PC-3 (cell line): ENCODE results near the gene RHEX. TPM values are rescaled to one million over a fixed set of nuclear protein-coding genes. Genes with fewer than 3 reads are reported as not detected.
"Not testable (repeated sequence)": the region's sequence is repeated elsewhere in the genome, so short reads cannot be mapped to it uniquely, and the experiment has no call there.

Experiments used
- ATAC-seq: fragments of 200-7000 bp; cut with Tn5 transposase; 2 replicates; pipeline ENCODE4 v1.9.1; 2020; ENCODE audit warnings: mild to moderate bottlenecking, moderate library complexity
- Bru-seq: library from RNA; stranded (reverse); fragments of 400-500 nt; gene quantifications from one replicate; lab custom pipeline; 2021; lab: Mats Ljungman, UMichigan
- BruChase-seq, 2 experiments: library from RNA; stranded (reverse); fragments of 400-500 nt; gene quantifications; one replicate each; lab custom pipeline; 2021; lab: Mats Ljungman, UMichigan
- BruUV-seq: library from RNA; stranded (reverse); fragments of 400-500 nt; replicated peaks from 2 replicates; lab custom pipeline; 2021; lab: Mats Ljungman, UMichigan
- CTCF ChIA-PET: fragments of 300-600 bp; sonication (Branson Sonifier 250); formaldehyde crosslinking; loops from one replicate; lab custom pipeline; 2022; ENCODE audit warnings: antibody characterized with exemption; lab: Charles Lee
- POLR2A ChIA-PET: fragments of 300-600 bp; sonication (Branson Sonifier 250); formaldehyde crosslinking; loops from one replicate; lab custom pipeline; 2022; ENCODE audit warnings: antibody characterized with exemption; ENCODE audit not compliant: unreplicated experiment; lab: Charles Lee
- DNase-seq: peaks from one replicate; pipeline ENCODE4 v3.0.0-alpha.2; 2015
- H2AFZ ChIP-seq: fragments of 300-600 bp; sonication (generic); 2 replicates; pipeline ENCODE4 v1.6.0; 2016; ENCODE audit warnings: antibody characterized with exemption, low read length
- H3F3A ChIP-seq: fragments of 300-600 bp; sonication (generic); one replicate; pipeline ENCODE4 v1.6.0; 2017; ENCODE audit warnings: antibody characterized with exemption, low read length, control low read depth, mild to moderate bottlenecking; ENCODE audit not compliant: unreplicated experiment
- H3K27ac ChIP-seq: fragments of 300-600 bp; sonication (generic); 2 replicates; pipeline ENCODE4 v1.5.1; 2016; ENCODE audit warnings: mild to moderate bottlenecking, low read length
- H3K27me3 ChIP-seq: fragments of 300-600 bp; sonication (generic); 2 replicates; pipeline ENCODE4 v1.6.1; 2016; ENCODE audit warnings: low read length, mixed read lengths
- H3K36me3 ChIP-seq: fragments of 300-600 bp; sonication (generic); 2 replicates; pipeline ENCODE4 v1.6.1; 2016; ENCODE audit warnings: low read depth, mixed run types, low read length, mixed read lengths
- H3K4me1 ChIP-seq: fragments of 300-600 bp; sonication (generic); 2 replicates; pipeline ENCODE4 v1.5.1; 2016; ENCODE audit warnings: low read length; ENCODE audit not compliant: insufficient read depth
- H3K4me2 ChIP-seq: fragments of 300-600 bp; sonication (generic); 2 replicates; pipeline ENCODE4 v1.6.0; 2016; ENCODE audit warnings: low read length
- H3K4me3 ChIP-seq: fragments of 300-600 bp; sonication (generic); 2 replicates; pipeline ENCODE4 v1.5.1; 2016; ENCODE audit warnings: mild to moderate bottlenecking, low read length, mixed read lengths
- H3K79me2 ChIP-seq: fragments of 300-600 bp; sonication (generic); 2 replicates; pipeline ENCODE4 v1.6.1; 2017; ENCODE audit warnings: low read length, mixed read lengths
- H3K9ac ChIP-seq: fragments of 300-600 bp; sonication (generic); 2 replicates; pipeline ENCODE4 v1.6.0; 2016; ENCODE audit warnings: mild to moderate bottlenecking, low read length
- H3K9me2 ChIP-seq: fragments of 300-600 bp; sonication (generic); replicated peaks from 2 replicates; pipeline ENCODE4 v1.6.1; 2016; ENCODE audit warnings: mixed run types, low read length, mixed read lengths
- H3K9me3 ChIP-seq: fragments of 300-600 bp; sonication (generic); 2 replicates; pipeline ENCODE4 v1.6.1; 2016; ENCODE audit warnings: low read length, mixed read lengths
- H4K20me1 ChIP-seq: fragments of 300-600 bp; sonication (generic); 2 replicates; pipeline ENCODE4 v1.6.1; 2016; ENCODE audit warnings: low read length, mixed read lengths
- CTCF ChIP-seq: fragments of 300-600 bp; sonication (generic); conservative IDR thresholded peaks from 2 replicates; pipeline ENCODE4 v1.5.1; 2017; ENCODE audit warnings: antibody characterized with exemption, low read depth, mild to moderate bottlenecking, low read length
- EZH2 ChIP-seq: fragments of 300-600 bp; sonication (generic); IDR thresholded peaks from one replicate; pipeline ENCODE4 v1.6.1; 2017; ENCODE audit warnings: antibody characterized with exemption, mild to moderate bottlenecking, low read length; ENCODE audit not compliant: unreplicated experiment
- EZH2phosphoT487 ChIP-seq: fragments of 300-600 bp; sonication (generic); IDR thresholded peaks from 2 replicates; pipeline ENCODE4 v1.6.1; 2018; ENCODE audit warnings: mild to moderate bottlenecking, antibody characterized with exemption, low read length, borderline replicate concordance
- intact Hi-C: fragments of 100-400 bp; cut with micrococcal nuclease; formaldehyde crosslinking; loops from 2 replicates; pipeline ENCODE4 v1.9.0; 2023
- long read RNA-seq: library from polyadenylated mRNA; unstranded; transcript quantifications from one replicate; pipeline ENCODE4 v2.0.0, GENCODE V29; 2021; ENCODE audit not compliant: unreplicated experiment
- total RNA-seq: library from RNA; depleted of rRNA; stranded (reverse); fragments of >200 nt; gene quantifications from 2 replicates; pipeline ENCODE4 v1.2.3, GENCODE V29; 2014; rRNA removed

The RHEX gene
- not detected in 2 replicates for total RNA-seq
- not detected for Bru-seq, nascent RNA
- not detected for BruChase-seq, experiment 1, labeled RNA remaining after a 6-hour chase
- BruChase-seq, experiment 2, labeled RNA remaining after a 2-hour chase = not detected
- long read RNA-seq = 0 reads

DNA sequence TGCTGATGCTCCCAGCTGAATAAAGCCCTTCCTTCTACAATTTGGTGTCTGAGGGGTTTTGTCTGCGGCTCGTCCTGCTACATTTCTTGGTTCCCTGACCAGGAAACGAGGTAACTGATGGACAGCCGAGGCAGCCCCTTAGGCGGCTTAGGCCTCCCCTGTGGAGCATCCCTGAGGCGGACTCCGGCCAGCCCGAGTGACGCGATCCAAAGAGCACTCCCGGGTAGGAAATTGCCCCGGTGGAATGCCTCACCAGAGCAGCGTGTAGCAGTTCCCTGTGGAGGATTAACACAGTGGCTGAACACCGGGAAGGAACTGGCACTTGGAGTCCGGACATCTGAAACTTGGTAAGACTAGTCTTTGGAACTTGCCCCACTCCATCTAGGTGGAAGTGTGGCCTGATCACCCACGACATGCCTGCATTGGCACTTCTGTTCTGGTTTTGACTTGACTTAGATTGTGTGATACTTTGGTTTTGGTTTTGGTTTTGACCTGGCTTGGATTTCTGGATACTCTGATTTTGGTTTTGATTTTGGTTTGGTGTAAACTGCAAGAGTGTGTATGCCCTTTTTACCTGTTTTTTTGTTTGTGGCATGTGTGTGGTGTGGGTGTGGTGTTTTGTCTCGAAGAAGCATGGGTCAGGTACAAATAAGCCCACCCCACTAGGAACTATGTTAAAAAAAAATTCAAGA lies at the start of gene RHEX:
Gene RHEX, plus strand, starts transcription at position 255 of the 692 bp plus-strand sequence. CDS start 44,656 bp downstream, outside the sequence.
- intact Hi-C loops, H4K20me1 ChIP-seq, H3K9ac ChIP-seq, BruUV-seq, DNase-seq, H3F3A ChIP-seq, ATAC-seq, H3K4me2 ChIP-seq, H3K36me3 ChIP-seq, H3K27ac ChIP-seq, H3K4me1 ChIP-seq, H2AFZ ChIP-seq, CTCF ChIA-PET, H3K9me3 ChIP-seq, POLR2A ChIA-PET, H3K9me2 ChIP-seq, H3K79me2 ChIP-seq, H3K4me3 ChIP-seq: not testable (repeated sequence)
- H3K27me3 ChIP-seq = peaks cover 29% of the 10 kb centered on the region

DNA sequence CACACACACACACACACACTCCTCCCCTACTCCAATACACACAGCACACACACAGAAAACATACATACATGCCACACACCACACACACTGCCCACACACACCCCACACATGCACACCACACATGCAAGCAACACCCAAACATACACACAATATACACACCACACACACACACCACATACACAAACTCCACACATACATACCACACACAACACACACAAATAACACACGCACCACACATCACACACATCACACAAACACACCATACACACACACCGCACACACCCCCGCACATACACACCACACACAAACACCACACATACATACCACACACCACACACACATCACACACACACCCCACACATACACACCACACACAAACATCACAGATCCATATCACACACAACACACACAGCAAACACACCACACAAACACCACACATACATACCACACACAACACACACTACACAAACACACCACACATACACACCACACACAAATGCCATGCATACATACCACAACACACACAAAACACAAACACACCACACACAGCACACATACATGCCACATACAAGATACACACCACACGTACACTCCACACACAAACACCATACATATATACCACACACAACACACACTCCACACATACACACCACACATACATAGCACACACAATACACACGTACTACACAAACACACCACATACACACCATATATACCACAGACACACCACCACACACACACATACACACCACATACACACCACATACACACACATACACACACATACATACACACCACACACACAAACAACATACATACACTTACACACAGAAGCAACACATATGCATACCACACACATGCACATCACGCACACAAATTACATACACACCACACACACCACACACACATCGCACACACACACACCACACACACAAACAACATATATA lies 48.8 kb upstream of the RHEX start:
- Histone ChIP-seq H2AFZ (no peak overlapping the region), H3K4me2 (no peak overlapping the region), H3K9me2 (no peaks in the 10 kb centered on the region), H3K9ac (no peak overlapping the region), H3F3A (no peaks in the 10 kb centered on the region), H3K79me2 (no peaks in the 10 kb centered on the region), H3K4me3 (no peak overlapping the region), H3K27ac (no peak overlapping the region), H3K27me3 (peaks cover under 1% of the 10 kb centered on the region; the same call in 1 of the 2 replicates), H3K9me3 (no peaks in the 10 kb centered on the region), H3K36me3 (no peaks in the 10 kb centered on the region), H3K4me1 (peaks cover 19% of the 10 kb centered on the region), H4K20me1 (no peaks in the 10 kb centered on the region)
- no peak for TF ChIP-seq EZH2phosphoT487
- ATAC-seq (no peak), DNase-seq (no peak)
- POLR2A ChIA-PET = no interaction called here
- BruUV-seq = no TSS peak
- CTCF ChIA-PET = no interaction called here
- intact Hi-C loops = no loop called here

GRCh38 chr1:206004826-206005225 lies 48.1 kb upstream of the RHEX start:
- no peaks in the 10 kb centered on the region for H3K9me2 ChIP-seq
- ATAC-seq (no peak), DNase-seq (no peak)
- no peaks in the 10 kb centered on the region for H3K36me3 ChIP-seq
- TF ChIP-seq EZH2 (no peak), EZH2phosphoT487 (no peak), CTCF (no peak)
- BruUV-seq = no TSS peak
- no peak overlapping the region for H3K4me2 ChIP-seq
- no peak overlapping the region for H3K27ac ChIP-seq
- peaks cover 6% of the 10 kb centered on the region; the same call in 1 of the 2 replicates for H3K27me3 ChIP-seq
- ChIA-PET POLR2A (no interaction called here), CTCF (no interaction called here)
- no peaks in the 10 kb centered on the region for H4K20me1 ChIP-seq
- no peaks in the 10 kb centered on the region for H3F3A ChIP-seq
- intact Hi-C loops = no loop called here
- no peaks in the 10 kb centered on the region for H3K9me3 ChIP-seq
- no peak overlapping the region for H3K4me3 ChIP-seq
- no peaks in the 10 kb centered on the region for H3K79me2 ChIP-seq
- no peak overlapping the region for H3K9ac ChIP-seq
- no peak overlapping the region for H2AFZ ChIP-seq
- H3K4me1 ChIP-seq = peaks cover 19% of the 10 kb centered on the region
